ENCODE data around the gene C6orf89.
"Not testable (repeated sequence)": the region's sequence is repeated elsewhere in the genome, so short reads cannot be mapped to it uniquely, and the experiment has no call there.

DNA sequence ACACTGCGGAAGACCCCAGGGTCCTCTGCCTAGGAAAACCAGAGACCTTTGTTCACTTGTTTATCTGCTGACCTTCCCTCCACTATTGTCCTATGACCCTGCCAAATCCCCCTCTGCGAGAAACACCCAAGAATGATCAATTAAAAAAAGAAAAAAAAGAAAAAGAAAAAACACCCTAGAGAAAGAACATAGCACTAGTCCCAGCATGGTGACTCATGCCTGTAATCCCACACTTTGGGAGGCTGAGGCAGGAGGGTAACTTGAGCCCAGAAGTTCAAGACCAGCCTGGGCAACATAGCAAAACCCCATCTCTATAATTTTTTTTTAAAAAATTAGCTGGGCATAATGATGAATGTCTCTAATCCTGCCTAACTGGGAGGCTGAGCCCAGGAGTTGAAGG lies 56.6 kb downstream of the C6orf89 start:
- TF ChIP-seq POLR2AphosphoS5 (IDR thresholded peaks at IDR 0.05; ENCODE audit: insufficient read depth in 1 of 2, low read depth in 1 of 2); CTCF (IDR thresholded peaks at IDR 0.05); POLR2A (IDR thresholded peaks at IDR 0.05): not testable (repeated sequence)

Data from vagina (tissue), 2 donors.